ENCODE data around the gene KLHL29. TPM values are rescaled to one million over a fixed set of nuclear protein-coding genes. Genes with fewer than 3 reads are reported as not detected.

Gene KLHL29
- total RNA-seq, 1 experiment from 2014 or later, result 2.4 TPM

- no peak overlapping the region for H3K14ac ChIP-seq (ENCODE audit: insufficient read depth, low read length)
- no peak overlapping the region for H4K91ac ChIP-seq (ENCODE audit: insufficient read length, low read depth, low read length)
- H3K79me2 ChIP-seq (ENCODE audit: insufficient read depth, low read length), result no peaks in the 10 kb centered on the region
- H2AK5ac ChIP-seq (ENCODE audit: insufficient read length, low read length), result no peak overlapping the region
- no peak overlapping the region for H3K4ac ChIP-seq (ENCODE audit: low read depth, low read length)
- H4K20me1 ChIP-seq (ENCODE audit: control insufficient read depth, insufficient read depth, insufficient read length), result no peaks in the 10 kb centered on the region
- no peak overlapping the region for H2BK20ac ChIP-seq (ENCODE audit: low read depth, low read length, poor library complexity, severe bottlenecking)
- Mint-ChIP-seq H3K27me3 (ENCODE audit: low read depth) (peaks cover 6% of the 10 kb centered on the region), H3K27ac (no peak overlapping the region), H3K4me3 (no peak overlapping the region), H3K9me3 (0 out of 5 replicates have a peak, but pooled peaks cover 0 to 2% of the 10 kb centered on the region in 2 experiments), H3K36me3 (ENCODE audit: insufficient read depth in 1 of 3, low read depth in 3 of 3) (no peaks in the 10 kb centered on the region), H3K4me1 (peaks cover 10 to 22% of the 10 kb centered on the region in 2 experiments)
- WGBS (ENCODE audit: extremely low coverage, insufficient read length, low lambda C conversion rate), result no CpG with 5 or more reads among the region's 12 CpGs
- no peak overlapping the region for H3T11ph ChIP-seq (ENCODE audit: low read length)
- H2BK120ac ChIP-seq (ENCODE audit: low read depth, low read length, poor library complexity, severe bottlenecking), result no peak overlapping the region
- H3K23ac ChIP-seq (ENCODE audit: insufficient read length, low read depth, low read length), result no peak overlapping the region
- H3K23me2 ChIP-seq (ENCODE audit: insufficient read length, low read depth, low read length, poor library complexity, severe bottlenecking), result no peaks in the 10 kb centered on the region
- H2BK12ac ChIP-seq (ENCODE audit: insufficient read length, low read depth, low read length), result no peak overlapping the region
- H3K27me3 ChIP-seq (ENCODE audit: insufficient read depth, low read length), result no peaks in the 10 kb centered on the region
- H4K5ac ChIP-seq (ENCODE audit: insufficient read length, low read depth, low read length), result no peak overlapping the region
- H2AFZ ChIP-seq (ENCODE audit: low read length), result no peak overlapping the region
- H3K18ac ChIP-seq (ENCODE audit: insufficient read length, low read depth, low read length), result no peak overlapping the region
- no peak overlapping the region for H3K56ac ChIP-seq (ENCODE audit: insufficient read length, low read depth, low read length)
- no peaks in the 10 kb centered on the region for H3K9me3 ChIP-seq (ENCODE audit: control insufficient read depth, low read depth, low read length)
- no peak overlapping the region for H2BK5ac ChIP-seq (ENCODE audit: insufficient read length, low read length)
- H2BK15ac ChIP-seq (ENCODE audit: low read depth, low read length), result no peak overlapping the region
- H3K79me1 ChIP-seq (ENCODE audit: insufficient read depth, low read depth, low read length, poor library complexity, severe bottlenecking), result no peaks in the 10 kb centered on the region
- no peaks in the 10 kb centered on the region for H3K4me1 ChIP-seq (ENCODE audit: insufficient read depth, low read length)
- DNase-seq, result no peak
- no peak overlapping the region for H4K8ac ChIP-seq (replicated peaks; ENCODE audit: insufficient read length, low read depth, low read length)
- no peak overlapping the region for H3K4me2 ChIP-seq (ENCODE audit: insufficient read depth, insufficient read length, low read length)
- no peak for TF ChIP-seq CTCF (conservative IDR thresholded peaks at IDR 0.05)
- no peak overlapping the region for H3K27ac ChIP-seq (ENCODE audit: insufficient read length, low read depth, low read length)
- H3K9ac ChIP-seq (ENCODE audit: extremely low read depth, insufficient read length, low read length), result no peak overlapping the region
Measured at GRCh38 chr2:23417310-23417709, 32.3 kb downstream of the KLHL29 start.
